ENCODE data around the gene KLHL22. TPM values are rescaled to one million over a fixed set of nuclear protein-coding genes. Genes with fewer than 3 reads are reported as not detected.
"Not testable (repeated sequence)": the region's sequence is repeated elsewhere in the genome, so short reads cannot be mapped to it uniquely, and the experiment has no call there.

The KLHL22 gene, protein sequence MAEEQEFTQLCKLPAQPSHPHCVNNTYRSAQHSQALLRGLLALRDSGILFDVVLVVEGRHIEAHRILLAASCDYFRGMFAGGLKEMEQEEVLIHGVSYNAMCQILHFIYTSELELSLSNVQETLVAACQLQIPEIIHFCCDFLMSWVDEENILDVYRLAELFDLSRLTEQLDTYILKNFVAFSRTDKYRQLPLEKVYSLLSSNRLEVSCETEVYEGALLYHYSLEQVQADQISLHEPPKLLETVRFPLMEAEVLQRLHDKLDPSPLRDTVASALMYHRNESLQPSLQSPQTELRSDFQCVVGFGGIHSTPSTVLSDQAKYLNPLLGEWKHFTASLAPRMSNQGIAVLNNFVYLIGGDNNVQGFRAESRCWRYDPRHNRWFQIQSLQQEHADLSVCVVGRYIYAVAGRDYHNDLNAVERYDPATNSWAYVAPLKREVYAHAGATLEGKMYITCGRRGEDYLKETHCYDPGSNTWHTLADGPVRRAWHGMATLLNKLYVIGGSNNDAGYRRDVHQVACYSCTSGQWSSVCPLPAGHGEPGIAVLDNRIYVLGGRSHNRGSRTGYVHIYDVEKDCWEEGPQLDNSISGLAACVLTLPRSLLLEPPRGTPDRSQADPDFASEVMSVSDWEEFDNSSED
- 10 to 100 TPM in 5 of 6 donors, 1 to 10 TPM in 1; 4.7 to 24.3 (median 15.9) TPM for polyA plus RNA-seq (ENCODE audit: low read depth in 6 of 6)

GRCh38 chr22:20494978-20495860, at the start of gene KLHL22:
Gene KLHL22, minus strand, starts transcription at chr22:20495795. Its CDS starts 6,584 bp downstream, at chr22:20489211.
- Mint-ChIP-seq H3K9me3 (no peaks in the 10 kb centered on the region), H3K27me3 (no peaks in the 10 kb centered on the region), H3K4me3 (peak within 1 kb of the TSS; percentile 93 to 98 (median 97)), H3K27ac (peak within 1 kb of the TSS; percentile 98 to 100 (median 99)), H3K36me3 (no peaks in the 10 kb centered on the region), H3K4me1 (peaks cover 36 to 45% (median 42%) of the 10 kb centered on the region in 3 donors)
- DNase-seq (peak; percentile 19), ATAC-seq (ENCODE audit: low read depth in 2 of 2) (peak; percentile 9 to 15)

GRCh38 chr22:20545318-20545634, 49.7 kb upstream of the KLHL22 start:
- Mint-ChIP-seq H3K27ac (peak overlapping the region in 1 of 6 donors; percentile 63), H3K4me1 (peaks cover 21 to 33% (median 32%) of the 10 kb centered on the region in 3 donors)
- not testable (repeated sequence) for ATAC-seq (ENCODE audit: low read depth in 2 of 2); H3K27me3 Mint-ChIP-seq; H3K4me3 Mint-ChIP-seq; DNase-seq; H3K9me3 Mint-ChIP-seq; H3K36me3 Mint-ChIP-seq

DNA sequence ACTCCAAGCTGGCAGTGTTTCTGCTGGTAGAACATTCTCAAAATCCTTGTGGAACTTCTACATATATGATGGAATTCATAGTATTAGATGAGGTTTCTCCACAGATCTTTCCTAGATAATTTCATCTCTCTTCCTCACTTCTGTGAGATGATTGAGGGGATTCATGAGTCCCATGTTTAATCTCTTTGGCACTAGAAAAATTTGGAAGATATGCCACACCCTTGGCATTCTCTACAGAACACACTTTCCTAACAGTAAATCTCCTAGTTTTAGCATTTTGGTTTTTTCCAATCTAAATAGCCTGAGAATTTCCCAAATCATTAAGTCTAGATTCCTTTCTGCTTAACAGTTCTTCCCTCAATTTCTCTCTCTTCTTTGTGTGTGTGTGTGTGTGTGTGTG, 47.1 kb upstream of the KLHL22 start:
- Mint-ChIP-seq H3K36me3 (peaks cover 2 to 15% of the 10 kb centered on the region in 2 donors), H3K4me3 (no peak overlapping the region), H3K27ac (peak overlapping the region in 2 of 6 donors; percentile 23 to 65), H3K9me3 (no peaks in the 10 kb centered on the region), H3K27me3 (no peaks in the 10 kb centered on the region), H3K4me1 (peaks cover 6 to 13% (median 12%) of the 10 kb centered on the region in 3 donors)
- DNase-seq (no peak), ATAC-seq (ENCODE audit: low read depth in 2 of 2) (no peak)

- Mint-ChIP-seq H3K27me3 (no peaks in the 10 kb centered on the region), H3K4me3 (no peak overlapping the region), H3K36me3 (peaks cover 7 to 15% of the 10 kb centered on the region in 2 donors), H3K27ac (no peak overlapping the region), H3K9me3 (no peaks in the 10 kb centered on the region), H3K4me1 (peaks cover 11 to 14% (median 12%) of the 10 kb centered on the region in 3 donors)
- no peak for ATAC-seq (ENCODE audit: low read depth in 2 of 2)
- DNase-seq = no peak
Measured at GRCh38 chr22:20542055-20542454, 46.5 kb upstream of the KLHL22 start.

- not testable (repeated sequence) for H3K4me3 Mint-ChIP-seq; ATAC-seq (ENCODE audit: low read depth in 2 of 2); H3K9me3 Mint-ChIP-seq; DNase-seq; H3K36me3 Mint-ChIP-seq; H3K27me3 Mint-ChIP-seq
- Mint-ChIP-seq H3K4me1 (peaks cover 8 to 27% (median 16%) of the 10 kb centered on the region in 3 donors), H3K27ac (peak overlapping the region in 1 of 6 donors; percentile 19)
Measured at GRCh38 chr22:20538875-20539274, 43.3 kb upstream of the KLHL22 start.

DNA sequence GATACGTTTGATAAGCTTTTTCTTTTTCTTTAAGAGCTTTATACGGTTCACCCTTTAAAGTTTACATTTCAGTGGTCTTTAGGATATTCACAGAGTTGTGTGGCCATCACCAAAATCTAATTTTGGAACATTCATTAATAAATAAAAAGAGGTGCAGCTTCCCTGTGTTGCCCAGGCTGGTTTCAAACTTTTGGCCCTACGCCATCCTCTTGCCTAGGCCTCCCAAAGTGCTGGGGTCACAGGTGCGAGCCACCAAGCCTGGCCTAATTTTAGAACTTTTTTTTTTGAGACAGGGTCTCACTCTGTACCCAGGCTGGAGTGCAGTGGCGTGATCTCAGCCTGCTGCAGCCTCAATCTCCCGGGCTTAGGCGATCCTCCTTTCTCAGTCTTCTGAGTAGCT, 42.4 kb upstream of the KLHL22 start:
- Mint-ChIP-seq H3K27ac (no peak overlapping the region), H3K9me3 (no peaks in the 10 kb centered on the region), H3K4me3 (no peak overlapping the region), H3K27me3 (no peaks in the 10 kb centered on the region), H3K4me1 (peaks cover 11 to 36% (median 21%) of the 10 kb centered on the region in 3 donors), H3K36me3 (peaks cover 7 to 10% of the 10 kb centered on the region in 2 donors)
- DNase-seq (no peak), ATAC-seq (ENCODE audit: low read depth in 2 of 2) (no peak)

DNA sequence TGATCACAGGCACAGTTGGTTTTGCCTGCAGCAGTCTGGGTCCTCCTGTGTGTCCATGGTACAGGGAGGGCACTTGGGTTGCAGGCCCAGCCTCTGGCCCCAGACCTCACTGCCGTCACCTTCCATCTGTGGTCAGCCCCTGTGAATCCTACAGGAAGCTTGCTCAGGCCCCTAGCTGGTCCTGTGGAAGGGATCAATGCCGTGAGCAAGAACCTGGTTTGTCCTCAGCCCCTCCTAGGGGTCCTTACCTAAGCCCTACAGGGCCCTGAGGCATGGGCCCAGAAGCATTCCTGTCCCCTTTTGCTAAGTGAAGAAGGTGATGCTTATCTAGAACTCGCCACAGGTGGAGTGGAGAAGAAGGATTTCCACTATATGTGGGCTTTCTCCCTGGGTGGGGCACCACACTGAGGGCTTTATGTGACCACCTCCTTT, 41.7 kb upstream of the KLHL22 start:
- no peak overlapping the region for H3K4me3 Mint-ChIP-seq
- peak overlapping the region in 2 of 6 donors; percentile 47 to 83 for H3K27ac Mint-ChIP-seq
- H3K36me3 Mint-ChIP-seq = peaks cover 6 to 7% of the 10 kb centered on the region in 2 donors
- no peak for ATAC-seq (ENCODE audit: low read depth in 2 of 2)
- no peaks in the 10 kb centered on the region for H3K9me3 Mint-ChIP-seq
- H3K4me1 Mint-ChIP-seq = peaks cover 17 to 40% (median 23%) of the 10 kb centered on the region in 3 donors
- DNase-seq = no peak
- no peaks in the 10 kb centered on the region for H3K27me3 Mint-ChIP-seq

GRCh38 chr22:20536590-20537324, 41.2 kb upstream of the KLHL22 start:
- Mint-ChIP-seq H3K36me3 (peaks cover 6 to 7% of the 10 kb centered on the region in 2 donors), H3K4me3 (peak overlapping the region in 1 of 8 donors; percentile 33), H3K9me3 (no peaks in the 10 kb centered on the region), H3K27ac (peak overlapping the region in 1 of 6 donors; percentile 84), H3K4me1 (peaks cover 20 to 46% (median 26%) of the 10 kb centered on the region in 3 donors), H3K27me3 (no peaks in the 10 kb centered on the region)
- DNase-seq = no peak
- ATAC-seq (ENCODE audit: low read depth in 2 of 2) = no peak

DNA sequence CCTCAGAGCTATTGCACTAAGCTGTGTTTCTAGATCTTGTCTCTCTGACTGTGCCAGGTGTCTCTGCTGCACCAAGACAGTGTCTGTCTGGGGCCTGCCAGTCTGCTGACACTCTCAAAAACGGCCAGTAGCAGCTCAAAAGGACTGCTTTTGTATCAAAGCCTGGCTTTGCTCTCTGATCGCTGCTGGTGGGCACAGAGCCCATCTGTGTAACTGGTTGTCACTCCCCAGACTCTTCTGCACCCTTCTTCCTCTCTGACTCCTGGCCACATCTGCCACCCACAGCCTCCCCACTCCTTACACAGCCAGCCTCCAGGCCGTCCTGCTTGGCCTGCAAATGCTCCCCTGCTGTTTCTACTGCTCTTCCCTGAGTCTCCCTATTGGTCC, 38.3 kb upstream of the KLHL22 start:
- H3K27me3 Mint-ChIP-seq = no peaks in the 10 kb centered on the region
- H3K4me3 Mint-ChIP-seq = no peak overlapping the region
- H3K4me1 Mint-ChIP-seq = peaks cover 29 to 55% (median 29%) of the 10 kb centered on the region in 3 donors
- DNase-seq = no peak
- peaks cover 0 to 7% of the 10 kb centered on the region in 2 donors for H3K36me3 Mint-ChIP-seq
- H3K27ac Mint-ChIP-seq = peak overlapping the region in 4 of 6 donors; percentile 31 to 82 (median 47)
- no peaks in the 10 kb centered on the region for H3K9me3 Mint-ChIP-seq
- no peak for ATAC-seq (ENCODE audit: low read depth in 2 of 2)

DNA sequence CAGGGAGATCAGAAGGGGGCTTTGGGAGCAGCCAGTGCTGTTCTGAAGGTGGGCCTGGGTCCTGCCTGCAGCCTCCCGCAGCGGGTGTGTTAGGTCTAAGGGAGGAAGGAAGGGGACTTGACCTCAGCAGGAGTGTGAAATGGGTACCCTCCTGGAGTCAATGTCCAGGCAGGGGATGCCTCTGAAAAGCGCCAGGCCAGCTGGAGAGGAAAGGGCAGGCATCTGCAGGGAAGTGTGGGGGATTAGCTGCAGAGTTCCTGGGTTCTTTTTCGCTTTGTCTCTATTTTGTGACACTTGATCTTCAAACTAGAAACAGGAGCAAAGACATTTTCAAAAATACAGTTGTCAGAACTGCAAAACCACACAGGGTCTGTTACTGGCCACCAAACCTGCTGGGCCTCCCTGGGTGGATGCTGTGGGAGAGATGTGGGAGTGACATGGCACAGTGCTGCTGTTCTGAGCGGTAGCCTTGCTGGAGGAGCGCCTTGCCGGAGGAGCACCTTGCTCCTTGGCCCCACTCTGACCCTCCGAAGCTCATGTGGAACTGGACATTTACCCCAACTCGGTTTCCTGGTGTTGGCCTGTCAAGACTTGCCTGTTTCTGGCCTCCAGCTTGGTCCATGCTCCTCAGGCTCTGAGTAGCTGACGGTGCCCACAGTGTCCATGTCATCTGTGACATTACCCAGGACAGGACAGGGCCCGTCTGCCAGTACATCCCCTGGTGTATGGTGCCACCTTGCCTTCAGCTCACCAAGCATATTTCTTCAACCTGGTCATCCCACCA, 37.7 kb upstream of the KLHL22 start:
- Mint-ChIP-seq H3K4me1 (peaks cover 29 to 55% (median 30%) of the 10 kb centered on the region in 3 donors), H3K27ac (peak overlapping the region in 3 of 6 donors; percentile 48 to 82 (median 56)), H3K36me3 (peaks cover 0 to 7% of the 10 kb centered on the region in 2 donors), H3K27me3 (no peaks in the 10 kb centered on the region), H3K4me3 (no peak overlapping the region), H3K9me3 (no peaks in the 10 kb centered on the region)
- ATAC-seq (ENCODE audit: low read depth in 2 of 2) = no peak
- no peak for DNase-seq

DNA sequence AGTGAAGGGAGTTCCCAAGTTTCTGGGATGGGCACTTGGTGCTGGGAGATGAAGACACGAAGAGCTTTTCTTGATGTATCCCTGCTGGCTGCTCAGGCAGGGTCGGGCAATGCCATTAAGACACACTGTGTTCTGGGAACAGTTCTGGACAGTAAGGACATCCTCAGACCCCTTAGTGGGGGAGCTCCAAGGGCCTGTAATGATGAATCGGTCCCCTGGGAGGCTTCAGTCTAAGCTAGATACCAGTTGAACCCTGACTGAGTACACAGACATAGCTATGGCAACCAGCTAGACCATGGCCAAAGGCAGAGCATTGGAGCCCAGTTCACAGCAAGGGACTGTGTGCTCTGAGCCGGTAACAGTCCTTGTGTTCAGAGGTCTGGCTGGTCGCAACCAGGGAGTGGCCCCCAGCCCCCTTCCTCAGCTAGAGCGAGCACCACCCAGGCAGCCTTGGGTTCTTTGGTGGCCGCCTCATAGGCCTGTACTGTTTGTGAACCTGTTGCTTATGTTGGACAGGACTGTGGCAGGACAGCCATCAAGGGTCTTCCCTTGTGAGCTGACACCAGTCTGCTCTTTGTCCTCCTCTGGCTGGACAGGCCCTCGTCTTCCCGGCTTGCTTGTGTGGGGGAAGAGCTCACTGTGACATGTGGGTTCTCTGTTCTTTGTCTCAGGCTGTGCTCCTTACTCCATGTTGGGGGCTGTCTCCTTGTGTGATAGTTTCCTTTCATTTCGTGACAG, 36.8 kb upstream of the KLHL22 start:
- DNase-seq (no peak), ATAC-seq (ENCODE audit: low read depth in 2 of 2) (no peak)
- H3K4me3 Mint-ChIP-seq = peak overlapping the region in 1 of 8 donors; percentile 15
- H3K27me3 Mint-ChIP-seq = no peaks in the 10 kb centered on the region
- no peaks in the 10 kb centered on the region for H3K9me3 Mint-ChIP-seq
- peaks cover 29 to 56% (median 34%) of the 10 kb centered on the region in 3 donors for H3K4me1 Mint-ChIP-seq
- peaks cover 2 to 4% of the 10 kb centered on the region in 2 donors for H3K36me3 Mint-ChIP-seq
- peak overlapping the region in 3 of 6 donors; percentile 36 to 67 (median 51) for H3K27ac Mint-ChIP-seq
